Measurements from ENCODE around the gene VSX2.

VSX2 gene

DNA sequence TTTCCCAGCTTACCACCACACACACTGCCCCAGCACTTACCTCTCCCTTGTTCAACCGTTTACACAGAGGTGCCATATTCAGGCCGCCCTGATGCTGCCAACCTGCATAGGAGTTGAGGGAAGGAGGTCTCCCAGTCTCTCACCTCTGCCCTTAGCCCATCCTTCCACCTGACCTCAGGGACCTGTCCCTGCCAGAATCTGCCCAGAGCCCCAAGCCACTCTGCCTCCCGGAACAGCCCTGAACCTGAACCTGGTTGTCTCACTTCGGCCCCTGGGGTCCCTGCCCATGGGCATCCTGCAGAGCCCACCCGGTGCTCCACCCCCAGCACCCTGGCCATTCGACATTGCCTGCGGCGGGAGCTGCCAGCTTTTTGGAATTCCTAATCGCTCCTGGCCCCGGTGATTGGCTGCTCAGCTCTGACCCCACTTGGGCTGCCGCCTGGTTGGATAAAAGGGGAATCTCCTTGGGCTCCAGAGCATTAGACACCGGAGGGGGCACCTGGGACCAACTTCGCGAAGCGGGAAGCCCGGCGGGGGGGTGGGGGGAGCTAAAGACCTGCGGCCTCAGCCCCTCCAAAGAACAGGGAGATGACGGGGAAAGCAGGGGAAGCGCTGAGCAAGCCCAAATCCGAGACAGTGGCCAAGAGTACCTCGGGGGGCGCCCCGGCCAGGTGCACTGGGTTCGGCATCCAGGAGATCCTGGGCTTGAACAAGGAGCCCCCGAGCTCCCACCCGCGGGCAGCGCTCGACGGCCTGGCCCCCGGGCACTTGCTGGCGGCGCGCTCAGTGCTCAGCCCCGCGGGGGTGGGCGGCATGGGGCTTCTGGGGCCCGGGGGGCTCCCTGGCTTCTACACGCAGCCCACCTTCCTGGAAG, at the start of gene VSX2:
VSX2 (plus strand) TSS at position 476 of the 874 bp plus-strand sequence; CDS start at position 589, 113 bp downstream.
- Mint-ChIP-seq H3K36me3 (no peaks in the 10 kb centered on the region), H3K27me3 (peaks cover 46% of the 10 kb centered on the region), H3K4me1 (ENCODE audit: low read depth) (peaks cover 26% of the 10 kb centered on the region), H3K4me3 (peak within 1 kb of the TSS; percentile 78), H3K9me3 (ENCODE audit: low read depth) (no peaks in the 10 kb centered on the region), H3K27ac (no peak within 1 kb of the TSS)

- H3K4me1 Mint-ChIP-seq (ENCODE audit: low read depth), result no peaks in the 10 kb centered on the region
- H3K36me3 Mint-ChIP-seq, result peaks cover 11% of the 10 kb centered on the region
- no peak overlapping the region for H3K27ac Mint-ChIP-seq
- H3K9me3 Mint-ChIP-seq (ENCODE audit: low read depth), result no peaks in the 10 kb centered on the region
- no peak overlapping the region for H3K4me3 Mint-ChIP-seq
- H3K27me3 Mint-ChIP-seq, result no peaks in the 10 kb centered on the region
These were observed 48.2 kb upstream of the VSX2 start for GRCh38 chr14:74190927-74191575.

DNA sequence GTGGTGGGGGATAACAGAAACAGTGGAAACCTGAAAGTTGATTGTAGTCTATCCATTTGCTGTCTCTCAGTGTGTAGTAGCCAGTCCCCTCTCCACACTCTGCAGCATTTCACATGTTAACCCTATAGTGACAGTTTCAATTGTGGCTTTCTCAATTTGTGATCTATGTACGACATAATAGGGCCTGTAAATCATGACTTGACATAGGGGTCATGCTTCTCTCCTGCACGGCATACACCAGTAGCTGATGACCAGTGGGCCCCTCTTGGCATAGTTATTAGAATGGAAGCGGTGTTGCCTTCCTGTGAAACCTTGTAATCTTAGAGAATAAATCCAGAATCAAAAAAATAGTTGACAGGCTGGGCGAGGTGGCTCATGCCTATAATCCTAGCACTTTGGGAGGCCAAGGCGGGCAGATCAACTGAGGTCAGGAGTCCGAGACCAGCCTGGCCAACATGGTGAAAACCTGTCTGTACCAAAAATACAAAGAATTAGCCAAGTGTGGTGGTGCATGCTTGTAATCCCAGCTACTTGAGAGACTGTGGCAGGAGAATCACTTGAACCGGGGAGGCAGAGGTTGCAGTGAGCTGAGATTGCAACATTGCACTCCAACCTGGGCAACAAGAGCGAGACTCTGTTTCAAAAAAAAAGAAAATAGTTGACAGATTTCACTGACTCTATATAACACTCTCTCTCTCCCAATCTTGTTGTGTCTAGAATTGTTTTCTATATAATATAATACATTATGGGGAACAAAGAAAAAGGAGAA, 44.6 kb upstream of the VSX2 start:
- Mint-ChIP-seq H3K4me3 (no peak overlapping the region), H3K36me3 (peaks cover 7% of the 10 kb centered on the region), H3K27ac (no peak overlapping the region), H3K9me3 (ENCODE audit: low read depth) (no peaks in the 10 kb centered on the region), H3K4me1 (ENCODE audit: low read depth) (no peaks in the 10 kb centered on the region), H3K27me3 (no peaks in the 10 kb centered on the region)

GRCh38 chr14:74195623-74196022, 43.6 kb upstream of the VSX2 start:
- Mint-ChIP-seq H3K4me3 (no peak overlapping the region), H3K36me3 (peaks cover 7% of the 10 kb centered on the region), H3K27ac (no peak overlapping the region), H3K9me3 (ENCODE audit: low read depth) (no peaks in the 10 kb centered on the region), H3K27me3 (no peaks in the 10 kb centered on the region), H3K4me1 (ENCODE audit: low read depth) (no peaks in the 10 kb centered on the region)

GRCh38 chr14:74198441-74199234, 40.6 kb upstream of the VSX2 start:
- Mint-ChIP-seq H3K27ac (no peak overlapping the region), H3K9me3 (ENCODE audit: low read depth) (no peaks in the 10 kb centered on the region), H3K4me1 (ENCODE audit: low read depth) (no peaks in the 10 kb centered on the region), H3K27me3 (no peaks in the 10 kb centered on the region), H3K36me3 (no peaks in the 10 kb centered on the region), H3K4me3 (no peak overlapping the region)

DNA sequence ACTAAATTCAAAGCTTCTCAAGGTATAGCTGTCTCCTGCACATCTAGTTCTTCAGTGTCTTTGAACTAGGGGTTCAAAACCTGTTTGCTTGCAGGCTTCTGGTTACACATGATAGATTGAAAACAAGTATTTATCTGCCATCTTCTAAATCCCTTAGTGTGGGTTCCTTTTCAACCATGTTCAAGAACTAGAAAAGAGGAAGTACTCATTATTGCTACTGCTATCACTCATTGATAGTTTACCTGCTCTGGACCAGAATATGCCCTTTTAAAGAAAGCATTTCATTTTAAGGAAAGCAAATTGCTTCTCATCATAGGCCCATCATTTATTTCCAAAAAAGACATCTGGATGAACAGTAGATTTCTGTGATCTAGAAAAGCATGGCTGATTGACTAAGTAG, 37.1 kb upstream of the VSX2 start:
- Mint-ChIP-seq H3K27ac (no peak overlapping the region), H3K9me3 (ENCODE audit: low read depth) (no peaks in the 10 kb centered on the region), H3K27me3 (no peaks in the 10 kb centered on the region), H3K36me3 (no peaks in the 10 kb centered on the region), H3K4me1 (ENCODE audit: low read depth) (no peaks in the 10 kb centered on the region), H3K4me3 (no peak overlapping the region)

GRCh38 chr14:74203639-74204038, 35.6 kb upstream of the VSX2 start:
- Mint-ChIP-seq H3K4me1 (ENCODE audit: low read depth) (no peaks in the 10 kb centered on the region), H3K9me3 (ENCODE audit: low read depth) (no peaks in the 10 kb centered on the region), H3K27me3 (no peaks in the 10 kb centered on the region), H3K36me3 (no peaks in the 10 kb centered on the region), H3K4me3 (no peak overlapping the region), H3K27ac (no peak overlapping the region)

- Mint-ChIP-seq H3K27me3 (peaks cover 3% of the 10 kb centered on the region), H3K4me1 (ENCODE audit: low read depth) (no peaks in the 10 kb centered on the region), H3K4me3 (no peak overlapping the region), H3K9me3 (ENCODE audit: low read depth) (no peaks in the 10 kb centered on the region), H3K27ac (no peak overlapping the region), H3K36me3 (no peaks in the 10 kb centered on the region)
These were observed 34.8 kb upstream of the VSX2 start for GRCh38 chr14:74204491-74204890.

DNA sequence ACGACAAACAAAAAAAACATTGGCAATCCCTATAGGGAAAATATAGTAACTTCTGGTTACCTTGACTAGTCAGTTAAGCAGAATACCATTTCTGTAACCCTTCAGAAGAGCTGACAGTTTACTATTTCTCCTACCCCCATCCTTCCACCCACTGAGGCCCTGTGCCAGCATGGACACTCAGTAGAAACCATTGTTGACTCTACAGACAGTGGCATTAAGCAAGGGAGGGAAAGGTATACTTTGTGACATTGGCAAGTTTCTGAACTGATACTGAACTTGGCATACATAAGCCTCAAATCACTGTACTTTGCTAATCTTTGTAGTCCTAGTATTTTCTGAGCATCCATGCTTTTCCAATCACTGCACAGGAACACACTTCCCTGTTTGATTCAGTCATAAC, 33.4 kb upstream of the VSX2 start:
- Mint-ChIP-seq H3K4me1 (ENCODE audit: low read depth) (no peaks in the 10 kb centered on the region), H3K36me3 (no peaks in the 10 kb centered on the region), H3K4me3 (no peak overlapping the region), H3K27ac (no peak overlapping the region), H3K27me3 (peaks cover 3% of the 10 kb centered on the region), H3K9me3 (ENCODE audit: low read depth) (no peaks in the 10 kb centered on the region)

- Mint-ChIP-seq H3K4me3 (no peak overlapping the region), H3K4me1 (ENCODE audit: low read depth) (no peaks in the 10 kb centered on the region), H3K27ac (no peak overlapping the region), H3K27me3 (peaks cover 3% of the 10 kb centered on the region), H3K9me3 (ENCODE audit: low read depth) (no peaks in the 10 kb centered on the region), H3K36me3 (no peaks in the 10 kb centered on the region)
These were observed 31.3 kb upstream of the VSX2 start for GRCh38 chr14:74207943-74208342.

GRCh38 chr14:74208642-74209041, 30.6 kb upstream of the VSX2 start:
- no peaks in the 10 kb centered on the region for H3K36me3 Mint-ChIP-seq
- H3K27me3 Mint-ChIP-seq, result peaks cover 3% of the 10 kb centered on the region
- H3K4me1 Mint-ChIP-seq (ENCODE audit: low read depth), result no peaks in the 10 kb centered on the region
- H3K9me3 Mint-ChIP-seq (ENCODE audit: low read depth), result no peaks in the 10 kb centered on the region
- H3K4me3 Mint-ChIP-seq, result no peak overlapping the region
- no peak overlapping the region for H3K27ac Mint-ChIP-seq

GRCh38 chr14:74211945-74212580, 27.2 kb upstream of the VSX2 start:
- Mint-ChIP-seq H3K9me3 (ENCODE audit: low read depth) (no peaks in the 10 kb centered on the region), H3K4me1 (ENCODE audit: low read depth) (no peaks in the 10 kb centered on the region), H3K4me3 (no peak overlapping the region), H3K27me3 (peaks cover 5% of the 10 kb centered on the region), H3K27ac (no peak overlapping the region), H3K36me3 (no peaks in the 10 kb centered on the region)

DNA sequence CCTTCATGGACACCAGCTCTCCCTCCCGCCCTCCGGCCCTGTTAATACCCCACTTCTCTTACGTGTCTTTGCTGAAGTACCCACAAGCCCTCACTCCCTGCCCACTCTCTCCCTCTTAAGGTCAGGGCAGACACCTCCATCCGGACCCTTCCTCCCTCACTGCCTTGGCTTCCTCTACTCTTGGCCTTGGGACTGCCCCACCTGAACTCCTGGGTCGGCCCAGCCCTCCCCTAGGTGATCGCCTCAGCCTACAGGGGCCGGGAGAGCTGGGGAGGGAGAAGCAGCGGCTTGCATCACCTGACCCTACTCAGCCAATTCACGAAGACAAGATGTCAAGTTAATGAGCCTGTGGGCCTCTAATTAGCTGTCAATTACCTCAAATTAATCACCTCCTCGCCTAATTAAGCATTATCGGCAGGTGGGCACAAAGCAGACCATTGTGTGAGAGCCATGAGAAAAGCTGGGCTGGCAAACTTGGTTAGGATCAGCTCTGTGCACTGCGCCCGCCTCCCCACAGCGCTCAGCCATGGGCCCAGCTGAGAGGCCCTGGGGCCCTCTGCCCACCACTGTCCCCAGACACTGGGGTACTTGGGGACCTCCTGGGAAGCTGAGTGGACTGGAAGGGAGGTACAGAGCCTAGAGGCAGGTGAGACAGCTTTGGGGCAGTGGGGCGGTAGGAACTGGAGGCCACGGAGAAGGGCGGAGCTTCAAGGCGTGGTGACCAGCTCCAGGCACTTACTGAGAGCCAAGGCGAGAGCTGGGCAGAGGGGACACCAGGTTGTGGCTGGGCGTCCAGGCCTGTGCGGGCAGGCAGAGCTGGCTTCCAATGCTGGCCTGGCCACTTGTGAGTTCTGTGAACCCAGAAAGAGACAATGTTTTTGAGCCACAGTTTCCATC, 25.1 kb upstream of the VSX2 start:
- Mint-ChIP-seq H3K27me3 (peaks cover 6% of the 10 kb centered on the region), H3K36me3 (no peaks in the 10 kb centered on the region), H3K4me1 (ENCODE audit: low read depth) (no peaks in the 10 kb centered on the region), H3K27ac (no peak overlapping the region), H3K9me3 (ENCODE audit: low read depth) (no peaks in the 10 kb centered on the region), H3K4me3 (no peak overlapping the region)

All from activated naive CD8-positive, alpha-beta T cell (primary cell).